Measurements from ENCODE around the gene ABCA4.
"Not testable (repeated sequence)": the region's sequence is repeated elsewhere in the genome, so short reads cannot be mapped to it uniquely, and the experiment has no call there.

Gene ABCA4

GRCh38 chr1:94000510-94001282 lies 120.3 kb downstream of the ABCA4 start:
- DNase-seq, result no peak

- no peak for DNase-seq
These were observed 121.0 kb downstream of the ABCA4 start for GRCh38 chr1:93999840-94000415.

- DNase-seq, result not testable (repeated sequence)
These were observed 122.4 kb downstream of the ABCA4 start for GRCh38 chr1:93998532-93998931.

GRCh38 chr1:93997756-93998155 lies 123.2 kb downstream of the ABCA4 start:
- DNase-seq, result no peak

- no peak for DNase-seq
These were observed 125.0 kb downstream of the ABCA4 start for GRCh38 chr1:93995837-93996536.

- DNase-seq, result no peak
These were observed 127.2 kb downstream of the ABCA4 start for GRCh38 chr1:93993731-93994130.

GRCh38 chr1:93992954-93993353 lies 128.0 kb downstream of the ABCA4 start:
- no peak for DNase-seq

GRCh38 chr1:93992190-93992589 lies 128.8 kb downstream of the ABCA4 start:
- DNase-seq, result no peak

GRCh38 chr1:93991271-93991670 lies 129.7 kb downstream of the ABCA4 start:
- no peak for DNase-seq

GRCh38 chr1:93990477-93990876 lies 130.5 kb downstream of the ABCA4 start:
- not testable (repeated sequence) for DNase-seq

- DNase-seq, result no peak
These were observed 130.9 kb downstream of the ABCA4 start for GRCh38 chr1:93990010-93990409.

- DNase-seq, result no peak
These were observed 131.3 kb downstream of the ABCA4 start for GRCh38 chr1:93989601-93990000.

GRCh38 chr1:93988634-93989350 lies 132.2 kb downstream of the ABCA4 start:
- DNase-seq, result no peak

GRCh38 chr1:93981274-93981667 lies 139.7 kb downstream of the ABCA4 start:
- no peak for DNase-seq

- DNase-seq, result no peak
These were observed 140.4 kb downstream of the ABCA4 start for GRCh38 chr1:93980320-93981273.

- no peak for DNase-seq
These were observed 141.1 kb downstream of the ABCA4 start for GRCh38 chr1:93979718-93980319.

- no peak for DNase-seq
These were observed 141.8 kb downstream of the ABCA4 start for GRCh38 chr1:93979040-93979717.

- no peak for DNase-seq
These were observed 143.4 kb downstream of the ABCA4 start for GRCh38 chr1:93977598-93977945.

GRCh38 chr1:93976711-93977597 lies 144.0 kb downstream of the ABCA4 start:
- DNase-seq, result no peak

- no peak for DNase-seq
These were observed 144.7 kb downstream of the ABCA4 start for GRCh38 chr1:93976291-93976690.

All from activated T-cell treated with anti-CD3 and anti-CD28 coated beads, Interleukin-2, amount 50 U/mL, for 48 hours (primary cell).